Panc1 (cell line): Measurements from ENCODE around the gene SCAMP4. TPM values are rescaled to one million over a fixed set of nuclear protein-coding genes. Genes with fewer than 3 reads are reported as not detected.

Source experiments
- ATAC-seq: fragments of 200-7000 bp; cut with Tn5 transposase; 2 replicates; pipeline ENCODE4 v1.9.1; 2020; ENCODE audit warnings: mild to moderate bottlenecking, moderate library complexity
- BruUV-seq: library from RNA; stranded (reverse); fragments of 400-500 nt; replicated peaks from 2 replicates; lab custom pipeline; 2021; lab: Mats Ljungman, UMichigan
- CTCF ChIA-PET: fragments of 300-600 bp; sonication (Branson Sonifier 250); formaldehyde crosslinking; loops from one replicate; lab custom pipeline; 2022; ENCODE audit warnings: antibody characterized with exemption; lab: Charles Lee
- POLR2A ChIA-PET: fragments of 300-600 bp; sonication (Branson Sonifier 250); formaldehyde crosslinking; loops from one replicate; lab custom pipeline; 2022; ENCODE audit warnings: antibody characterized with exemption; lab: Charles Lee
- DNase-seq: peaks from one replicate; pipeline ENCODE4 v3.0.0-alpha.2; 2010; ENCODE audit warnings: low read depth, low spot score
- H3K27ac ChIP-seq: 2 replicates; pipeline ENCODE4 v1.5.1; 2011; ENCODE audit warnings: mild to moderate bottlenecking, low read length, inconsistent platforms
- H3K27me3 ChIP-seq: fragments of 200-500 bp; sonication (Bioruptor generic); 2 replicates; pipeline ENCODE4 v1.6.0; 2014; ENCODE audit warnings: low read length, inconsistent platforms; ENCODE audit not compliant: control insufficient read depth, insufficient read depth
- H3K36me3 ChIP-seq: fragments of 200-500 bp; sonication (Bioruptor generic); 2 replicates; pipeline ENCODE4 v1.5.1; 2014; ENCODE audit warnings: inconsistent platforms, mild to moderate bottlenecking, low read length, moderate library complexity; ENCODE audit not compliant: control insufficient read depth, insufficient read depth
- H3K4me1 ChIP-seq: 2 replicates; pipeline ENCODE4 v1.5.1; 2011; ENCODE audit warnings: inconsistent platforms, mild to moderate bottlenecking, low read length, moderate library complexity; ENCODE audit not compliant: control insufficient read depth, insufficient read depth
- H3K4me3 ChIP-seq, 2 experiments: 2 replicates each; pipeline ENCODE4 v1.5.1; 2011 to 2012; ENCODE audit warnings: low read depth in 2 of 2, low read length in 2 of 2, mild to moderate bottlenecking in 2 of 2, inconsistent platforms in 1 of 2, moderate library complexity in 1 of 2
- H3K9me3 ChIP-seq: fragments of 200-500 bp; sonication (Bioruptor generic); 2 replicates; pipeline ENCODE4 v1.5.1; 2014; ENCODE audit warnings: low read depth, mild to moderate bottlenecking, inconsistent platforms, low read length, moderate library complexity; ENCODE audit not compliant: control insufficient read depth, insufficient read depth
- POLR2AphosphoS5 ChIP-seq: IDR thresholded peaks from 2 replicates; pipeline ENCODE4 v1.6.1; 2012; ENCODE audit warnings: mild to moderate bottlenecking, low read depth, low read length, moderate library complexity
- REST ChIP-seq, 2 experiments: IDR thresholded peaks; 2 replicates each; pipeline ENCODE4 v1.6.1; 2011 to 2012; ENCODE audit warnings: low read depth in 2 of 2, control low read depth in 1 of 2, low read length in 1 of 2, mild to moderate bottlenecking in 1 of 2, moderate library complexity in 1 of 2; ENCODE audit not compliant: insufficient read depth in 1 of 2
- SIN3A ChIP-seq: IDR thresholded peaks from 2 replicates; pipeline ENCODE4 v1.6.1; 2012; ENCODE audit warnings: low read depth, mild to moderate bottlenecking, low read length, moderate library complexity, borderline replicate concordance; ENCODE audit not compliant: insufficient read depth
- TCF7L2 ChIP-seq: IDR thresholded peaks from 2 replicates; pipeline ENCODE4 v1.6.1; 2011; ENCODE audit warnings: mild to moderate bottlenecking, low read depth, low read length, inconsistent platforms
- in situ Hi-C: cut with HindIII; loops from 2 replicates; pipeline ENCODE4 v1.10.0; 2016; ENCODE audit warnings: low sequenced_read_pairs, low pct_unique_long_range_greater_than_20kb
- intact Hi-C: fragments of 100-400 bp; cut with micrococcal nuclease; formaldehyde crosslinking; loops from one replicate; pipeline ENCODE4 v1.10.0; 2022; ENCODE audit not compliant: unreplicated experiment
- total RNA-seq: library from RNA; stranded (reverse); gene quantifications from one replicate; pipeline ENCODE4 v1.2.1, GENCODE V29; 2021; ENCODE audit not compliant: unreplicated experiment
- TF ChIP-seq, protein P1 (sequence below): fragments of 450-650 bp; IDR thresholded peaks from 2 replicates; pipeline ENCODE4 v1.5.1; 2017; ENCODE audit warnings: mild to moderate bottlenecking

SCAMP4 gene
- total RNA-seq, 1 experiment from 2014 or later = 98.4 TPM

DNA sequence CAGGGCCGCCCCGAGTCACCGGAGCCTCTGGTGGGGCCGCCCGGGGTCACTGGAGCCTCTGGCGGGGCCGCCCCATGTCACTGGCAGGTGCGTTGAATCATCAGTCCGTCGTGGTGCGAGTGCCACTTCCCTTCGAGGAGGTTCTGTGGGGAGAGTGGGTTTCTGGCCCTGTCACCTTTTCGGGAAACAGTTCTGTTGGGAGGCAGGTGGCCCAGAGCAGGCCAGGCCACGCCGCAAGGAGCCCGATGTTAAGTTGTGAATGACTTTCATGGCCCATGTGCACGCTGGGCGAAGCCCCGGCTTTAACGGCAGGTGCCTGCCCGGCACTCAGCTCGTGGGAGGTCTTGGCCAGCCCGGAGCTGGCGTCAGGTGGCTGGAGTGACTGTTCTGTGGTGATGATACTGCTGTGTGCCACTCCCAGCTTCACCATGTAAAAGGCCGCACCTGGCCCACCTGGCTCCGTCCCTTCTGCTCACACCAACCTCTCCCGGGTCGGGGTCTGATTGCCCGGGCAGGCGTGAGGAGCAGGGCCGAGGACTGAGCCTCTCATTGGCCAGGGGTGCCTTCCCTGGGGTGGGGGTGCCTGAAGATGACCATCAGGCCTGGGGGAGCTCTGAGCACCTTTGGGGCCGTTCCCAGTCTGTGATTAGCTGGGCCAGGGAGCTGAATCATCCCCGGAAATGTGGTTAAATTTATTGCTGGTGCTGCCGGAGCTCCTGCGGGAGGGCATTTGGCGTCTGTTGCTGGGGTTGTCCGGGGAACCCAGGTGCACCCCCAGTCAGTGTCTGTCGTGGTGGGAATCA is 65.0 kb downstream of the SCAMP4 start:
- H3K27ac ChIP-seq = no peak overlapping the region
- no peak overlapping the region for H3K4me3 ChIP-seq
- H3K27me3 ChIP-seq = no peaks in the 10 kb centered on the region
- ATAC-seq (no peak), DNase-seq (no peak)
- no peaks in the 10 kb centered on the region for H3K36me3 ChIP-seq
- ChIA-PET CTCF (no interaction called here), POLR2A (no interaction called here)
- no peaks in the 10 kb centered on the region for H3K4me1 ChIP-seq
- intact Hi-C loops (no loop called here), in situ Hi-C loops (no loop called here)
- BruUV-seq = no TSS peak
- no peak for TF ChIP-seq POLR2AphosphoS5
- TF ChIP-seq TCF7L2 = no peak
- no peak for TF ChIP-seq REST (IDR thresholded peaks at IDR 0.05; ENCODE audit: insufficient read depth in 1 of 2, low read depth in 2 of 2, low read length in 1 of 2)
- no peak for TF ChIP-seq SIN3A
- TF ChIP-seq, protein P1, sequence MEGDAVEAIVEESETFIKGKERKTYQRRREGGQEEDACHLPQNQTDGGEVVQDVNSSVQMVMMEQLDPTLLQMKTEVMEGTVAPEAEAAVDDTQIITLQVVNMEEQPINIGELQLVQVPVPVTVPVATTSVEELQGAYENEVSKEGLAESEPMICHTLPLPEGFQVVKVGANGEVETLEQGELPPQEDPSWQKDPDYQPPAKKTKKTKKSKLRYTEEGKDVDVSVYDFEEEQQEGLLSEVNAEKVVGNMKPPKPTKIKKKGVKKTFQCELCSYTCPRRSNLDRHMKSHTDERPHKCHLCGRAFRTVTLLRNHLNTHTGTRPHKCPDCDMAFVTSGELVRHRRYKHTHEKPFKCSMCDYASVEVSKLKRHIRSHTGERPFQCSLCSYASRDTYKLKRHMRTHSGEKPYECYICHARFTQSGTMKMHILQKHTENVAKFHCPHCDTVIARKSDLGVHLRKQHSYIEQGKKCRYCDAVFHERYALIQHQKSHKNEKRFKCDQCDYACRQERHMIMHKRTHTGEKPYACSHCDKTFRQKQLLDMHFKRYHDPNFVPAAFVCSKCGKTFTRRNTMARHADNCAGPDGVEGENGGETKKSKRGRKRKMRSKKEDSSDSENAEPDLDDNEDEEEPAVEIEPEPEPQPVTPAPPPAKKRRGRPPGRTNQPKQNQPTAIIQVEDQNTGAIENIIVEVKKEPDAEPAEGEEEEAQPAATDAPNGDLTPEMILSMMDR = no peak
- H3K9me3 ChIP-seq = no peaks in the 10 kb centered on the region

GRCh38 chr19:1970806-1971502 is 65.8 kb downstream of the SCAMP4 start:
- no peak overlapping the region for H3K4me3 ChIP-seq
- H3K27me3 ChIP-seq = no peaks in the 10 kb centered on the region
- in situ Hi-C loops (no loop called here), intact Hi-C loops (no loop called here)
- no peaks in the 10 kb centered on the region for H3K36me3 ChIP-seq
- CTCF ChIA-PET = interaction anchor here (0.6 kb wide), 1 partner anchor 433 kb away, joined by 7 read pairs; no protein-coding TSS in a partner anchor
- POLR2A ChIA-PET = no interaction called here
- ATAC-seq (no peak), DNase-seq (no peak)
- no peak for TF ChIP-seq REST (IDR thresholded peaks at IDR 0.05; ENCODE audit: insufficient read depth in 1 of 2, low read depth in 2 of 2, low read length in 1 of 2)
- TF ChIP-seq, protein P1 = no peak
- no peak for TF ChIP-seq TCF7L2
- no peak for TF ChIP-seq POLR2AphosphoS5
- TF ChIP-seq SIN3A = no peak
- H3K9me3 ChIP-seq = no peaks in the 10 kb centered on the region
- no TSS peak for BruUV-seq
- H3K27ac ChIP-seq = no peak overlapping the region
- no peaks in the 10 kb centered on the region for H3K4me1 ChIP-seq
